ENCODE measurements around the gene FNBP1L. TPM values are rescaled to one million over a fixed set of nuclear protein-coding genes. Genes with fewer than 3 reads are reported as not detected.

The FNBP1L gene
- total and polyA plus RNA-seq, 2 donors from 2014 or later, result 32.7 to 57.3 TPM

GRCh38 chr1:93585059-93585966 is 137.4 kb downstream of the FNBP1L start:
- intact Hi-C loops (cut with DNase I), result no loop called here
- Histone ChIP-seq H3K9me3 (ENCODE audit: control insufficient read depth in 2 of 3, insufficient read depth in 1 of 3, low read length in 3 of 3) (no peaks in the 10 kb centered on the region), H3K27ac (ENCODE audit: low read depth in 2 of 2, low read length in 2 of 2) (peak overlapping the region; percentile 92 to 93), H3K9ac (ENCODE audit: low read length in 3 of 3) (peak overlapping the region in 1 of 3 donors; percentile 66), H3K4me3 (ENCODE audit: low read length in 3 of 3) (peak overlapping the region in 2 of 3 donors; percentile 60 to 63), H3K36me3 (ENCODE audit: control insufficient read depth in 2 of 3, insufficient read depth in 3 of 3, low read length in 3 of 3) (peaks cover 0 to 27% (median 5%) of the 10 kb centered on the region in 3 donors), H3K27me3 (ENCODE audit: control insufficient read depth, insufficient read depth, low read length) (no peaks in the 10 kb centered on the region), H3K4me1 (ENCODE audit: control insufficient read depth in 2 of 3, insufficient read depth in 2 of 3, low read depth in 1 of 3, low read length in 3 of 3) (peaks cover 6 to 36% (median 22%) of the 10 kb centered on the region in 3 donors)
- no peak for TF ChIP-seq CTCF (IDR thresholded peaks at IDR 0.05; ENCODE audit: borderline replicate concordance, extremely low read depth, insufficient read depth)
- peak in 4 of 5 donors; percentile 34 to 97 (median 47) for DNase-seq
- FAIRE-seq, result peak; percentile 37

- Histone ChIP-seq H3K4me3 (ENCODE audit: low read length in 3 of 3) (no peak overlapping the region), H3K9ac (ENCODE audit: low read length in 3 of 3) (no peak overlapping the region), H3K4me1 (ENCODE audit: control insufficient read depth in 2 of 3, insufficient read depth in 2 of 3, low read depth in 1 of 3, low read length in 3 of 3) (peaks cover 9 to 44% (median 28%) of the 10 kb centered on the region in 3 donors), H3K27me3 (ENCODE audit: control insufficient read depth, insufficient read depth, low read length) (no peaks in the 10 kb centered on the region), H3K36me3 (ENCODE audit: control insufficient read depth in 2 of 3, insufficient read depth in 3 of 3, low read length in 3 of 3) (peaks cover 0 to 23% (median 6%) of the 10 kb centered on the region in 3 donors), H3K9me3 (ENCODE audit: control insufficient read depth in 2 of 3, insufficient read depth in 1 of 3, low read length in 3 of 3) (no peaks in the 10 kb centered on the region), H3K27ac (ENCODE audit: low read depth in 2 of 2, low read length in 2 of 2) (peak overlapping the region in 1 of 2 donors; percentile 2)
- DNase-seq, result no peak
- no peak for FAIRE-seq
- TF ChIP-seq CTCF (IDR thresholded peaks at IDR 0.05; ENCODE audit: borderline replicate concordance, extremely low read depth, insufficient read depth), result no peak
- intact Hi-C loops (cut with DNase I), result no loop called here
Measured at GRCh38 chr1:93587354-93587753, 139.4 kb downstream of the FNBP1L start.

GRCh38 chr1:93588206-93588605 is 140.3 kb downstream of the FNBP1L start:
- no peak overlapping the region for H3K4me3 ChIP-seq (ENCODE audit: low read length in 3 of 3)
- H3K36me3 ChIP-seq (ENCODE audit: control insufficient read depth in 2 of 3, insufficient read depth in 3 of 3, low read length in 3 of 3), result peaks cover 0 to 21% (median 6%) of the 10 kb centered on the region in 3 donors
- H3K9me3 ChIP-seq (ENCODE audit: control insufficient read depth in 2 of 3, insufficient read depth in 1 of 3, low read length in 3 of 3), result no peaks in the 10 kb centered on the region
- peak overlapping the region in 1 of 2 donors; percentile 30 for H3K27ac ChIP-seq (ENCODE audit: low read depth in 2 of 2, low read length in 2 of 2)
- DNase-seq (no peak), FAIRE-seq (no peak)
- TF ChIP-seq CTCF (IDR thresholded peaks at IDR 0.05; ENCODE audit: borderline replicate concordance, extremely low read depth, insufficient read depth), result no peak
- H3K27me3 ChIP-seq (ENCODE audit: control insufficient read depth, insufficient read depth, low read length), result no peaks in the 10 kb centered on the region
- intact Hi-C loops (cut with DNase I), result no loop called here
- peaks cover 13 to 45% (median 29%) of the 10 kb centered on the region in 3 donors for H3K4me1 ChIP-seq (ENCODE audit: control insufficient read depth in 2 of 3, insufficient read depth in 2 of 3, low read depth in 1 of 3, low read length in 3 of 3)
- no peak overlapping the region for H3K9ac ChIP-seq (ENCODE audit: low read length in 3 of 3)

Data from kidney (tissue), 14 donors.